ENCODE results near the gene LRP1. TPM values are rescaled to one million over a fixed set of nuclear protein-coding genes. Genes with fewer than 3 reads are reported as not detected.

LRP1 gene
- total RNA-seq, 1 donor from 2014 or later: 369 TPM

- Mint-ChIP-seq H3K4me3 (ENCODE audit: unreplicated experiment) (no peak overlapping the region), H3K36me3 (ENCODE audit: low read depth, unreplicated experiment) (peaks cover 4% of the 10 kb centered on the region), H3K27ac (ENCODE audit: unreplicated experiment) (no peak overlapping the region), H3K4me1 (ENCODE audit: low read depth, unreplicated experiment) (peaks cover 7% of the 10 kb centered on the region), H3K9me3 (ENCODE audit: unreplicated experiment) (no peaks in the 10 kb centered on the region), H3K27me3 (ENCODE audit: low read depth, unreplicated experiment) (no peaks in the 10 kb centered on the region)
- Histone ChIP-seq H3K4me1 (ENCODE audit: insufficient read depth, low read length) (peaks cover 10% of the 10 kb centered on the region), H3K36me3 (ENCODE audit: insufficient read depth, low read length) (no peaks in the 10 kb centered on the region), H4K20me1 (ENCODE audit: insufficient read depth, low read length) (no peaks in the 10 kb centered on the region), H3K9ac (ENCODE audit: low read length) (no peak overlapping the region), H3K9me3 (ENCODE audit: insufficient read depth, low read depth, low read length) (no peaks in the 10 kb centered on the region), H3K4me3 (ENCODE audit: insufficient read depth, low read depth, low read length) (no peak overlapping the region), H3K79me2 (ENCODE audit: insufficient read depth, low read length) (peaks cover 3% of the 10 kb centered on the region), H3K27me3 (ENCODE audit: insufficient read depth, low read length) (no peaks in the 10 kb centered on the region), H2AFZ (ENCODE audit: low read depth, low read length) (no peak overlapping the region), H3K27ac (ENCODE audit: low read depth, low read length) (no peak overlapping the region), H3K4me2 (ENCODE audit: low read length) (no peak overlapping the region)
- TF ChIP-seq CTCF (IDR thresholded peaks at IDR 0.05; ENCODE audit: insufficient read depth, low read depth, low read length) (no peak), EZH2 (IDR thresholded peaks at IDR 0.05; ENCODE audit: insufficient read depth, low read length) (no peak)
- no peak for FAIRE-seq
- DNase-seq (ENCODE audit: low read depth): no peak
Observed at GRCh38 chr12:57123813-57124212, 4.5 kb upstream of the LRP1 start.

GRCh38 chr12:57124261-57124877, 3.9 kb upstream of the LRP1 start:
- Histone ChIP-seq H3K27me3 (ENCODE audit: insufficient read depth, low read length) (no peaks in the 10 kb centered on the region), H3K4me2 (ENCODE audit: low read length) (no peak overlapping the region), H3K79me2 (ENCODE audit: insufficient read depth, low read length) (peaks cover 9% of the 10 kb centered on the region), H3K4me3 (ENCODE audit: insufficient read depth, low read depth, low read length) (no peak overlapping the region), H3K36me3 (ENCODE audit: insufficient read depth, low read length) (no peaks in the 10 kb centered on the region), H3K9ac (ENCODE audit: low read length) (no peak overlapping the region), H4K20me1 (ENCODE audit: insufficient read depth, low read length) (no peaks in the 10 kb centered on the region), H3K4me1 (ENCODE audit: insufficient read depth, low read length) (peaks cover 7% of the 10 kb centered on the region), H2AFZ (ENCODE audit: low read depth, low read length) (no peak overlapping the region), H3K9me3 (ENCODE audit: insufficient read depth, low read depth, low read length) (no peaks in the 10 kb centered on the region), H3K27ac (ENCODE audit: low read depth, low read length) (no peak overlapping the region)
- FAIRE-seq (no peak), DNase-seq (ENCODE audit: low read depth) (no peak)
- peaks cover under 1% of the 10 kb centered on the region for H3K36me3 Mint-ChIP-seq (ENCODE audit: low read depth, unreplicated experiment)
- H3K4me1 Mint-ChIP-seq (ENCODE audit: low read depth, unreplicated experiment): peaks cover 2% of the 10 kb centered on the region
- no peaks in the 10 kb centered on the region for H3K9me3 Mint-ChIP-seq (ENCODE audit: unreplicated experiment)
- no peaks in the 10 kb centered on the region for H3K27me3 Mint-ChIP-seq (ENCODE audit: low read depth, unreplicated experiment)
- no peak overlapping the region for H3K4me3 Mint-ChIP-seq (ENCODE audit: unreplicated experiment)
- TF ChIP-seq EZH2 (IDR thresholded peaks at IDR 0.05; ENCODE audit: insufficient read depth, low read length) (no peak), CTCF (IDR thresholded peaks at IDR 0.05; ENCODE audit: insufficient read depth, low read depth, low read length) (peak; percentile 97)
- H3K27ac Mint-ChIP-seq (ENCODE audit: unreplicated experiment): no peak overlapping the region

- no peaks in the 10 kb centered on the region for H3K9me3 ChIP-seq (ENCODE audit: insufficient read depth, low read depth, low read length)
- no peak overlapping the region for H3K9ac ChIP-seq (ENCODE audit: low read length)
- peaks cover 25% of the 10 kb centered on the region for H3K79me2 ChIP-seq (ENCODE audit: insufficient read depth, low read length)
- Mint-ChIP-seq H3K4me1 (ENCODE audit: low read depth, unreplicated experiment) (peaks cover 7% of the 10 kb centered on the region), H3K9me3 (ENCODE audit: unreplicated experiment) (no peaks in the 10 kb centered on the region), H3K36me3 (ENCODE audit: low read depth, unreplicated experiment) (no peaks in the 10 kb centered on the region), H3K27ac (ENCODE audit: unreplicated experiment) (no peak overlapping the region), H3K27me3 (ENCODE audit: low read depth, unreplicated experiment) (no peaks in the 10 kb centered on the region), H3K4me3 (ENCODE audit: unreplicated experiment) (no peak overlapping the region)
- peaks cover 19% of the 10 kb centered on the region for H3K4me1 ChIP-seq (ENCODE audit: insufficient read depth, low read length)
- H2AFZ ChIP-seq (ENCODE audit: low read depth, low read length): no peak overlapping the region
- H3K4me3 ChIP-seq (ENCODE audit: insufficient read depth, low read depth, low read length): no peak overlapping the region
- DNase-seq (ENCODE audit: low read depth) (no peak), FAIRE-seq (no peak)
- H4K20me1 ChIP-seq (ENCODE audit: insufficient read depth, low read length): peaks cover 16% of the 10 kb centered on the region
- H3K27me3 ChIP-seq (ENCODE audit: insufficient read depth, low read length): no peaks in the 10 kb centered on the region
- H3K27ac ChIP-seq (ENCODE audit: low read depth, low read length): no peak overlapping the region
- no peak for TF ChIP-seq CTCF (IDR thresholded peaks at IDR 0.05; ENCODE audit: insufficient read depth, low read depth, low read length)
- TF ChIP-seq EZH2 (IDR thresholded peaks at IDR 0.05; ENCODE audit: insufficient read depth, low read length): no peak
- H3K36me3 ChIP-seq (ENCODE audit: insufficient read depth, low read length): no peaks in the 10 kb centered on the region
- H3K4me2 ChIP-seq (ENCODE audit: low read length): no peak overlapping the region
Observed at GRCh38 chr12:57126061-57126460, 2.2 kb upstream of the LRP1 start.

Data from astrocyte (in vitro differentiated cells and primary cell).